IMR-90 (cell line): ENCODE data around the gene SEPTIN8. TPM values are rescaled to one million over a fixed set of nuclear protein-coding genes. Genes with fewer than 3 reads are reported as not detected.

Experiments used
- ATAC-seq: fragments of 200-7000 bp; cut with Tn5 transposase; 2 replicates; pipeline ENCODE4 v1.9.1; 2020; ENCODE audit warnings: low read depth, mild to moderate bottlenecking, moderate library complexity
- BruUV-seq: library from RNA; stranded (reverse); fragments of 400-500 nt; replicated peaks from 2 replicates; lab custom pipeline; 2021; lab: Mats Ljungman, UMichigan
- CTCF ChIA-PET: fragments of 300-600 bp; formaldehyde crosslinking; extraction: SDS; loops from one replicate; lab custom pipeline; 2021; ENCODE audit warnings: antibody characterized with exemption; lab: Yijun Ruan, JAX
- POLR2A ChIA-PET: fragments of 300-600 bp; sonication (Branson Sonifier 250); formaldehyde crosslinking; loops from one replicate; lab custom pipeline; 2022; ENCODE audit warnings: antibody characterized with exemption; ENCODE audit not compliant: unreplicated experiment; lab: Charles Lee
- DNase-seq: peaks from one replicate; pipeline ENCODE4 v3.0.0; 2013
- H2AFZ ChIP-seq: replicated peaks from 2 replicates; pipeline ENCODE3; 2013; ENCODE audit warnings: low read length, mild to moderate bottlenecking; ENCODE audit not compliant: poor library complexity
- H2AK5ac ChIP-seq: 2 replicates; pipeline ENCODE4 v1.6.1; 2013; ENCODE audit warnings: low read depth, low read length, inconsistent platforms
- H2AK9ac ChIP-seq: replicated peaks from 2 replicates; pipeline ENCODE3; 2013; ENCODE audit warnings: mild to moderate bottlenecking, low read depth, low read length, moderate library complexity; ENCODE audit not compliant: poor library complexity
- H2BK120ac ChIP-seq: 2 replicates; pipeline ENCODE4 v1.6.1; 2013; ENCODE audit warnings: low read depth, low read length, inconsistent platforms
- H2BK15ac ChIP-seq: 3 replicates; pipeline ENCODE4 v1.6.1; 2013; ENCODE audit warnings: low read depth, low read length, inconsistent platforms
- H2BK20ac ChIP-seq: 2 replicates; pipeline ENCODE4 v1.6.1; 2013; ENCODE audit warnings: low read depth, mild to moderate bottlenecking, inconsistent platforms, low read length, moderate library complexity
- H2BK5ac ChIP-seq: 2 replicates; pipeline ENCODE4 v1.6.1; 2013; ENCODE audit warnings: mild to moderate bottlenecking, low read depth, low read length, inconsistent platforms; ENCODE audit not compliant: poor library complexity, severe bottlenecking
- H3K14ac ChIP-seq: replicated peaks from 2 replicates; pipeline ENCODE4 v1.6.1; 2013; ENCODE audit warnings: low read depth, low read length, inconsistent platforms
- H3K18ac ChIP-seq: 2 replicates; pipeline ENCODE4 v1.6.1; 2013; ENCODE audit warnings: low read depth, low read length, control low read depth
- H3K23ac ChIP-seq: 2 replicates; pipeline ENCODE4 v1.6.1; 2013; ENCODE audit warnings: low read depth, low read length, inconsistent platforms
- H3K27ac ChIP-seq: 2 replicates; pipeline ENCODE4 v1.5.1; 2013; ENCODE audit warnings: mild to moderate bottlenecking, control low read depth, low read length; ENCODE audit not compliant: insufficient read depth
- H3K27me3 ChIP-seq: 2 replicates; pipeline ENCODE4 v1.6.1; 2013; ENCODE audit warnings: low read length; ENCODE audit not compliant: control insufficient read depth, insufficient read depth
- H3K36me3 ChIP-seq: 2 replicates; pipeline ENCODE4 v1.6.1; 2013; ENCODE audit warnings: low read length, mixed read lengths; ENCODE audit not compliant: control insufficient read depth, insufficient read depth
- H3K4ac ChIP-seq: 2 replicates; pipeline ENCODE4 v1.6.1; 2013; ENCODE audit warnings: low read depth, low read length, inconsistent platforms
- H3K4me1 ChIP-seq: 2 replicates; pipeline ENCODE4 v1.6.1; 2013; ENCODE audit warnings: low read length, mixed read lengths; ENCODE audit not compliant: control insufficient read depth, insufficient read depth
- H3K4me2 ChIP-seq: 2 replicates; pipeline ENCODE4 v1.6.1; 2013; ENCODE audit warnings: low read depth, mild to moderate bottlenecking, control low read depth, low read length, moderate library complexity
- H3K4me3 ChIP-seq: 2 replicates; pipeline ENCODE4 v1.5.1; 2013; ENCODE audit warnings: low read depth, mild to moderate bottlenecking, control low read depth, low read length, moderate library complexity; ENCODE audit not compliant: insufficient read depth
- H3K56ac ChIP-seq: 2 replicates; pipeline ENCODE4 v1.6.1; 2013; ENCODE audit warnings: low read length, inconsistent platforms; ENCODE audit not compliant: insufficient read depth; ENCODE audit errors: extremely low read depth
- H3K79me1 ChIP-seq, 2 experiments: 2 replicates each; pipeline ENCODE4 v1.6.1; 2013; ENCODE audit warnings: low read length in 2 of 2, inconsistent platforms in 1 of 2, low read depth in 1 of 2
- H3K9ac ChIP-seq: 2 replicates; pipeline ENCODE4 v1.6.1; 2013; ENCODE audit warnings: low read depth, low read length, control low read depth
- H3K9me1 ChIP-seq: 2 replicates; pipeline ENCODE4 v1.6.1; 2013; ENCODE audit warnings: low read length, inconsistent platforms; ENCODE audit not compliant: insufficient read depth
- H3K9me3 ChIP-seq: 2 replicates; pipeline ENCODE4 v1.6.1; 2013; ENCODE audit warnings: low read length; ENCODE audit not compliant: control insufficient read depth, insufficient read depth
- H4K20me1 ChIP-seq: 2 replicates; pipeline ENCODE4 v1.6.1; 2013; ENCODE audit warnings: low read length, inconsistent platforms; ENCODE audit not compliant: insufficient read depth
- H4K5ac ChIP-seq: 2 replicates; pipeline ENCODE4 v1.6.1; 2013; ENCODE audit warnings: mild to moderate bottlenecking, low read depth, low read length, control low read depth
- H4K8ac ChIP-seq, 2 experiments: 2 replicates each; pipeline ENCODE4 v1.6.1; 2013; ENCODE audit warnings: low read depth in 2 of 2, low read length in 2 of 2, control low read depth in 1 of 2, inconsistent platforms in 1 of 2
- H4K91ac ChIP-seq: 2 replicates; pipeline ENCODE4 v1.6.1; 2013; ENCODE audit warnings: low read depth, low read length, inconsistent platforms; ENCODE audit not compliant: insufficient read depth
- BHLHE40 ChIP-seq: fragments of 150-350 bp; IDR thresholded peaks from 2 replicates; pipeline ENCODE4 v1.6.1; 2016; ENCODE audit warnings: mild to moderate bottlenecking, low read depth, low read length
- CEBPB ChIP-seq: IDR thresholded peaks from 2 replicates; pipeline ENCODE4 v1.6.1; 2012; ENCODE audit warnings: low read depth, low read length, improper control_type of control experiment
- CTCF ChIP-seq: conservative IDR thresholded peaks from 2 replicates; pipeline ENCODE4 v1.5.1; 2012; ENCODE audit warnings: mild to moderate bottlenecking, low read depth, low read length, improper control_type of control experiment
- FOS ChIP-seq: fragments of 150-350 bp; IDR thresholded peaks from 2 replicates; pipeline ENCODE4 v1.6.1; 2016; ENCODE audit warnings: low read depth, low read length
- MAZ ChIP-seq: IDR thresholded peaks from 2 replicates; pipeline ENCODE4 v1.6.1; 2012; ENCODE audit warnings: low read depth, mild to moderate bottlenecking, low read length, improper control_type of control experiment, moderate library complexity, borderline replicate concordance
- MXI1 ChIP-seq: IDR thresholded peaks from 2 replicates; pipeline ENCODE4 v1.6.1; 2012; ENCODE audit warnings: low read depth, mild to moderate bottlenecking, low read length, moderate library complexity, borderline replicate concordance
- NFE2L2 ChIP-seq: fragments of 150-350 bp; IDR thresholded peaks from 2 replicates; pipeline ENCODE4 v1.6.1; 2016; ENCODE audit warnings: low read depth, mild to moderate bottlenecking, low read length
- POLR2A ChIP-seq: IDR thresholded peaks from 2 replicates; pipeline ENCODE4 v1.6.1; 2012; ENCODE audit warnings: mild to moderate bottlenecking, low read depth, low read length
- RAD21 ChIP-seq: IDR thresholded peaks from 2 replicates; pipeline ENCODE4 v1.6.1; 2012; ENCODE audit warnings: low read length, improper control_type of control experiment
- RFX5 ChIP-seq: IDR thresholded peaks from 2 replicates; pipeline ENCODE4 v1.8.0; 2012; ENCODE audit warnings: low read depth, mild to moderate bottlenecking, low read length, moderate library complexity
- SMC3 ChIP-seq: fragments of 150-350 bp; IDR thresholded peaks from 2 replicates; pipeline ENCODE4 v1.6.1; 2016; ENCODE audit warnings: low read depth, mild to moderate bottlenecking, antibody characterized with exemption, low read length, moderate library complexity
- USF2 ChIP-seq: fragments of 150-350 bp; IDR thresholded peaks from 2 replicates; pipeline ENCODE4 v1.6.1; 2017; ENCODE audit warnings: mild to moderate bottlenecking, antibody characterized with exemption, low read length, low read depth
- WGBS, 2 experiments: methylation state at CpG; one replicate each; pipeline versions ENCODE4 v1.1.5 to v1.1.7; 2013; ENCODE audit warnings: missing lambda C conversion rate in 2 of 2; ENCODE audit not compliant: insufficient read length in 1 of 2; ENCODE audit errors: extremely low coverage in 2 of 2; 5-methylcytosine and 5-hydroxymethylcytosine counted together
- dilution Hi-C: fragments of 300-500 bp; cut with HindIII; formaldehyde crosslinking; loops from one replicate; pipeline ENCODE4 v1.14.3; 2018; ENCODE audit warnings: low sequenced_read_pairs; ENCODE audit not compliant: unreplicated experiment
- in situ Hi-C: fragments of 300-500 bp; cut with MboI; formaldehyde crosslinking; loops from 3 replicates; pipeline ENCODE4 v1.14.3; 2019; ENCODE audit warnings: low sequenced_read_pairs, inconsistent platforms, mixed read lengths
- intact Hi-C: fragments of 100-400 bp; cut with micrococcal nuclease; formaldehyde crosslinking; loops from 2 replicates; pipeline ENCODE4 v1.10.0; 2022
- polyA plus RNA-seq, 3 experiments: library from polyadenylated mRNA; depleted of rRNA; stranded (reverse); fragments of >200 nt; gene quantifications; 2 replicates each; pipeline ENCODE4 v1.2.3, GENCODE V29; 2012; ENCODE audit warnings: low replicate concordance in 1 of 3
- total RNA-seq: library from RNA; depleted of rRNA; stranded (reverse); fragments of >200 nt; gene quantifications from 2 replicates; pipeline ENCODE4 v1.2.3, GENCODE V29; 2012

Gene SEPTIN8
- total and polyA plus RNA-seq, 2 of the 4 experiments (the other 2 are of a cell fraction): 56.2 to 67.2 TPM

- Histone ChIP-seq H3K79me1 (no peaks in the 10 kb centered on the region), H3K36me3 (no peaks in the 10 kb centered on the region), H2BK120ac (no peak overlapping the region), H2AK5ac (no peak overlapping the region), H3K27ac (no peak overlapping the region), H3K23ac (no peak overlapping the region), H2BK20ac (no peak overlapping the region), H3K14ac (no peak overlapping the region), H2AFZ (no peak overlapping the region), H4K91ac (no peak overlapping the region), H3K4me1 (peaks cover 3% of the 10 kb centered on the region; the same call in 1 of the 2 replicates), H4K5ac (no peak overlapping the region), H4K20me1 (no peaks in the 10 kb centered on the region), H3K18ac (no peak overlapping the region), H3K4me3 (no peak overlapping the region), H4K8ac (no peak overlapping the region), H3K9me3 (no peaks in the 10 kb centered on the region; the same call in 1 of the 2 replicates), H2BK5ac (no peak overlapping the region), H3K4ac (no peak overlapping the region), H3K9me1 (no peaks in the 10 kb centered on the region), H3K27me3 (peaks cover 39% of the 10 kb centered on the region), H3K9ac (no peak overlapping the region), H3K4me2 (no peak overlapping the region), H2BK15ac (no peak overlapping the region), H2AK9ac (no peak overlapping the region), H3K56ac (no peak overlapping the region)
- CTCF ChIA-PET: interaction anchor here (1.2 kb wide), 1 partner anchor 223 kb away, joined by 3 read pairs; no protein-coding TSS in a partner anchor
- intact Hi-C loops: no loop called here
- BruUV-seq: no TSS peak
- WGBS, 2 experiments: no CpG with 5 or more reads among the region's 2 CpGs
- DNase-seq (no peak), ATAC-seq (no peak)
- dilution Hi-C loops: no loop called here
- POLR2A ChIA-PET: no interaction called here
- TF ChIP-seq SMC3: no peak
- TF ChIP-seq POLR2A: no peak
- TF ChIP-seq RAD21: no peak
- TF ChIP-seq BHLHE40: no peak
- no peak for TF ChIP-seq RFX5
- TF ChIP-seq USF2: no peak
- no peak for TF ChIP-seq FOS
- no peak for TF ChIP-seq MXI1
- TF ChIP-seq CEBPB: no peak
- no peak for TF ChIP-seq CTCF
- no peak for TF ChIP-seq MAZ
- TF ChIP-seq NFE2L2: no peak
- in situ Hi-C loops: no loop called here
Measured at GRCh38 chr5:132749506-132749905, 27.5 kb downstream of the SEPTIN8 start.
